Measurements from ENCODE around the gene MARCKS. TPM values are rescaled to one million over a fixed set of nuclear protein-coding genes. Genes with fewer than 3 reads are reported as not detected.
A peak's percentile ranks its signal among the peaks of the same experiment; 100 is the strongest.

MARCKS gene
- total RNA-seq, 1 donor = 535 TPM

- TF ChIP-seq, protein P1, sequence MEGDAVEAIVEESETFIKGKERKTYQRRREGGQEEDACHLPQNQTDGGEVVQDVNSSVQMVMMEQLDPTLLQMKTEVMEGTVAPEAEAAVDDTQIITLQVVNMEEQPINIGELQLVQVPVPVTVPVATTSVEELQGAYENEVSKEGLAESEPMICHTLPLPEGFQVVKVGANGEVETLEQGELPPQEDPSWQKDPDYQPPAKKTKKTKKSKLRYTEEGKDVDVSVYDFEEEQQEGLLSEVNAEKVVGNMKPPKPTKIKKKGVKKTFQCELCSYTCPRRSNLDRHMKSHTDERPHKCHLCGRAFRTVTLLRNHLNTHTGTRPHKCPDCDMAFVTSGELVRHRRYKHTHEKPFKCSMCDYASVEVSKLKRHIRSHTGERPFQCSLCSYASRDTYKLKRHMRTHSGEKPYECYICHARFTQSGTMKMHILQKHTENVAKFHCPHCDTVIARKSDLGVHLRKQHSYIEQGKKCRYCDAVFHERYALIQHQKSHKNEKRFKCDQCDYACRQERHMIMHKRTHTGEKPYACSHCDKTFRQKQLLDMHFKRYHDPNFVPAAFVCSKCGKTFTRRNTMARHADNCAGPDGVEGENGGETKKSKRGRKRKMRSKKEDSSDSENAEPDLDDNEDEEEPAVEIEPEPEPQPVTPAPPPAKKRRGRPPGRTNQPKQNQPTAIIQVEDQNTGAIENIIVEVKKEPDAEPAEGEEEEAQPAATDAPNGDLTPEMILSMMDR (IDR thresholded peaks at IDR 0.05; ENCODE audit: extremely low read depth, low read depth, low read length) = no peak
- Histone ChIP-seq H3K4me1 (ENCODE audit: insufficient read depth, low read length) (peaks cover 5% of the 10 kb centered on the region), H4K20me1 (ENCODE audit: insufficient read depth, low read length) (no peaks in the 10 kb centered on the region), H3K36me3 (ENCODE audit: insufficient read depth, low read length) (no peaks in the 10 kb centered on the region), H3K27ac (ENCODE audit: low read depth, low read length) (peak overlapping the region; percentile 4), H3K9me3 (ENCODE audit: low read depth, low read length) (no peaks in the 10 kb centered on the region), H3K27me3 (ENCODE audit: insufficient read depth, low read length) (no peaks in the 10 kb centered on the region), H3K4me2 (ENCODE audit: insufficient read depth, low read length) (no peak overlapping the region), H3K79me2 (ENCODE audit: insufficient read depth, low read length) (no peaks in the 10 kb centered on the region), H2AFZ (ENCODE audit: low read length) (no peak overlapping the region), H3K4me3 (ENCODE audit: insufficient read depth, low read length) (no peak overlapping the region)
- no peak for DNase-seq (ENCODE audit: insufficient read length, low spot score, missing footprints)
Observed at GRCh38 chr6:113842165-113842564, 15.0 kb upstream of the MARCKS start.

GRCh38 chr6:113843500-113844073 lies 13.6 kb upstream of the MARCKS start:
- Histone ChIP-seq H3K4me3 (ENCODE audit: insufficient read depth, low read length) (no peak overlapping the region), H3K27ac (ENCODE audit: low read depth, low read length) (no peak overlapping the region), H2AFZ (ENCODE audit: low read length) (no peak overlapping the region), H3K4me2 (ENCODE audit: insufficient read depth, low read length) (no peak overlapping the region), H4K20me1 (ENCODE audit: insufficient read depth, low read length) (no peaks in the 10 kb centered on the region), H3K79me2 (ENCODE audit: insufficient read depth, low read length) (no peaks in the 10 kb centered on the region), H3K36me3 (ENCODE audit: insufficient read depth, low read length) (no peaks in the 10 kb centered on the region), H3K9me3 (ENCODE audit: low read depth, low read length) (no peaks in the 10 kb centered on the region), H3K4me1 (ENCODE audit: insufficient read depth, low read length) (peaks cover 5% of the 10 kb centered on the region), H3K27me3 (ENCODE audit: insufficient read depth, low read length) (no peaks in the 10 kb centered on the region)
- DNase-seq (ENCODE audit: insufficient read length, low spot score, missing footprints) = no peak
- TF ChIP-seq, protein P1 (IDR thresholded peaks at IDR 0.05; ENCODE audit: extremely low read depth, low read depth, low read length) = no peak

- H3K4me2 ChIP-seq (ENCODE audit: insufficient read depth, low read length) = no peak overlapping the region
- no peak for DNase-seq (ENCODE audit: insufficient read length, low spot score, missing footprints)
- TF ChIP-seq, protein P1 (IDR thresholded peaks at IDR 0.05; ENCODE audit: extremely low read depth, low read depth, low read length) = no peak
- H3K9me3 ChIP-seq (ENCODE audit: low read depth, low read length) = no peaks in the 10 kb centered on the region
- H4K20me1 ChIP-seq (ENCODE audit: insufficient read depth, low read length) = no peaks in the 10 kb centered on the region
- peaks cover 5% of the 10 kb centered on the region for H3K4me1 ChIP-seq (ENCODE audit: insufficient read depth, low read length)
- no peaks in the 10 kb centered on the region for H3K36me3 ChIP-seq (ENCODE audit: insufficient read depth, low read length)
- no peaks in the 10 kb centered on the region for H3K79me2 ChIP-seq (ENCODE audit: insufficient read depth, low read length)
- H2AFZ ChIP-seq (ENCODE audit: low read length) = no peak overlapping the region
- no peak overlapping the region for H3K27ac ChIP-seq (ENCODE audit: low read depth, low read length)
- H3K27me3 ChIP-seq (ENCODE audit: insufficient read depth, low read length) = no peaks in the 10 kb centered on the region
- H3K4me3 ChIP-seq (ENCODE audit: insufficient read depth, low read length) = no peak overlapping the region
Observed at GRCh38 chr6:113846577-113846976, 10.6 kb upstream of the MARCKS start.

GRCh38 chr6:113847447-113847846 lies 9.7 kb upstream of the MARCKS start:
- peak overlapping the region; percentile 39 for H2AFZ ChIP-seq (ENCODE audit: low read length)
- no peaks in the 10 kb centered on the region for H4K20me1 ChIP-seq (ENCODE audit: insufficient read depth, low read length)
- H3K4me1 ChIP-seq (ENCODE audit: insufficient read depth, low read length) = peaks cover 2% of the 10 kb centered on the region
- H3K79me2 ChIP-seq (ENCODE audit: insufficient read depth, low read length) = no peaks in the 10 kb centered on the region
- H3K27me3 ChIP-seq (ENCODE audit: insufficient read depth, low read length) = no peaks in the 10 kb centered on the region
- no peak overlapping the region for H3K4me3 ChIP-seq (ENCODE audit: insufficient read depth, low read length)
- TF ChIP-seq, protein P1 (IDR thresholded peaks at IDR 0.05; ENCODE audit: extremely low read depth, low read depth, low read length) = no peak
- peak; percentile 45 for DNase-seq (ENCODE audit: insufficient read length, low spot score, missing footprints)
- H3K36me3 ChIP-seq (ENCODE audit: insufficient read depth, low read length) = no peaks in the 10 kb centered on the region
- H3K27ac ChIP-seq (ENCODE audit: low read depth, low read length) = no peak overlapping the region
- H3K9me3 ChIP-seq (ENCODE audit: low read depth, low read length) = no peaks in the 10 kb centered on the region
- no peak overlapping the region for H3K4me2 ChIP-seq (ENCODE audit: insufficient read depth, low read length)

Measured in osteoblast (primary cell).